CD14-positive monocyte (primary cell): ENCODE data around the gene LHX3. TPM values are rescaled to one million over a fixed set of nuclear protein-coding genes. Genes with fewer than 3 reads are reported as not detected.
A peak's percentile ranks its signal among the peaks of the same experiment; 100 is the strongest.

Experiments used
- DNase-seq, 3 donors: peaks; one replicate each; pipeline ENCODE4 v3.0.0-alpha.2; 2011 to 2022
- H2AFZ ChIP-seq: 2 replicates; pipeline ENCODE4 v1.6.0; 2012; ENCODE audit warnings: mild to moderate bottlenecking, low read depth, low read length, inconsistent platforms; ENCODE audit not compliant: insufficient read depth, poor library complexity, severe bottlenecking
- H3K27ac ChIP-seq, 2 donors: 1 replicate in 1 of 2; 2 replicates in 1 of 2; pipeline ENCODE4 v1.5.1; 2012 to 2013; ENCODE audit warnings: low read length in 2 of 2, control low read depth in 1 of 2, inconsistent platforms in 1 of 2, low read depth in 1 of 2, mild to moderate bottlenecking in 1 of 2
- H3K27me3 ChIP-seq, 2 donors: one replicate each; pipeline versions ENCODE4 v1.6.0 to v1.6.1; 2011 to 2013; ENCODE audit warnings: low read length in 2 of 2; ENCODE audit not compliant: control insufficient read depth in 2 of 2, insufficient read depth in 2 of 2
- H3K36me3 ChIP-seq, 2 donors: replicated peaks in 1 of 2; 1 replicate in 1 of 2; 2 replicates in 1 of 2; pipeline versions ENCODE4 v1.5.1 to v1.6.1; 2012 to 2013; ENCODE audit warnings: low read length in 2 of 2, control low read depth in 1 of 2, inconsistent platforms in 1 of 2, mild to moderate bottlenecking in 1 of 2; ENCODE audit not compliant: insufficient read depth in 2 of 2, control insufficient read depth in 1 of 2
- H3K4me1 ChIP-seq, 2 donors: 1 replicate in 1 of 2; 2 replicates in 1 of 2; pipeline versions ENCODE4 v1.5.1 to v1.6.1; 2012 to 2013; ENCODE audit warnings: low read length in 2 of 2, control low read depth in 1 of 2, inconsistent platforms in 1 of 2, mild to moderate bottlenecking in 1 of 2, moderate library complexity in 1 of 2; ENCODE audit not compliant: insufficient read depth in 2 of 2, control insufficient read depth in 1 of 2
- H3K4me2 ChIP-seq: replicated peaks from 2 replicates; pipeline ENCODE3; 2012; ENCODE audit warnings: low read length, moderate library complexity, mild to moderate bottlenecking; ENCODE audit not compliant: poor library complexity, severe bottlenecking; ENCODE audit errors: extremely low read depth
- H3K4me3 ChIP-seq, 3 experiments: fragments of 200-600 bp in 1 of 3; sonication (generic) in 1 of 3; replicated peaks in 1 of 3; 1 replicate in 2 of 3; 2 replicates in 1 of 3; pipeline ENCODE4 v1.5.1; 2011 to 2013; ENCODE audit warnings: low read length in 3 of 3, mild to moderate bottlenecking in 3 of 3, control low read depth in 2 of 3, low read depth in 2 of 3, inconsistent platforms in 1 of 3, moderate library complexity in 1 of 3
- H3K79me2 ChIP-seq: 2 replicates; pipeline ENCODE4 v1.6.0; 2012; ENCODE audit warnings: mild to moderate bottlenecking, control low read depth, inconsistent platforms, low read length, moderate library complexity; ENCODE audit not compliant: insufficient read depth
- H3K9ac ChIP-seq: 2 replicates; pipeline ENCODE4 v1.6.0; 2017; ENCODE audit warnings: low read length, mild to moderate bottlenecking; ENCODE audit not compliant: insufficient read depth, poor library complexity, severe bottlenecking
- H3K9me3 ChIP-seq, 2 donors: replicated peaks in 1 of 2; 1 replicate in 1 of 2; 2 replicates in 1 of 2; pipeline versions ENCODE4 v1.5.1 to v1.6.1; 2012 to 2013; ENCODE audit warnings: low read length in 2 of 2, control low read depth in 1 of 2; ENCODE audit not compliant: control insufficient read depth in 1 of 2, insufficient read depth in 1 of 2
- H4K20me1 ChIP-seq: 2 replicates; pipeline ENCODE4 v1.6.0; 2012; ENCODE audit warnings: mild to moderate bottlenecking, low read length, control low read depth, moderate library complexity; ENCODE audit not compliant: insufficient read depth
- H3K27ac Mint-ChIP-seq, 7 donors: one replicate each; pipeline ENCODE4 v1.8.0; 2020; ENCODE audit warnings: mild to moderate bottlenecking in 7 of 7, mixed read lengths in 7 of 7, moderate library complexity in 6 of 7, inconsistent platforms in 2 of 7
- H3K27me3 Mint-ChIP-seq, 3 donors: one replicate each; pipeline ENCODE4 v1.8.0; 2021 to 2022; ENCODE audit warnings: low read depth in 3 of 3, mild to moderate bottlenecking in 3 of 3, mixed read lengths in 3 of 3, moderate library complexity in 3 of 3, inconsistent platforms in 1 of 3
- H3K36me3 Mint-ChIP-seq, 2 donors: one replicate each; pipeline ENCODE4 v1.8.0; 2020; ENCODE audit warnings: mixed read lengths in 2 of 2, inconsistent platforms in 1 of 2, mild to moderate bottlenecking in 1 of 2
- H3K4me1 Mint-ChIP-seq: one replicate; pipeline ENCODE4 v1.8.0; 2020; ENCODE audit warnings: mild to moderate bottlenecking, mixed read lengths
- H3K4me3 Mint-ChIP-seq, 2 donors: one replicate each; pipeline ENCODE4 v1.8.0; 2020; ENCODE audit warnings: mild to moderate bottlenecking in 2 of 2, mixed read lengths in 2 of 2, moderate library complexity in 1 of 2
- H3K9me3 Mint-ChIP-seq, 7 donors: one replicate each; pipeline ENCODE4 v1.8.0; 2020 to 2022; ENCODE audit warnings: mixed read lengths in 7 of 7, mild to moderate bottlenecking in 6 of 7, moderate library complexity in 6 of 7, inconsistent platforms in 2 of 7
- WGBS: methylation state at CpG from one replicate; pipeline ENCODE4 v1.1.5; 2013; ENCODE audit warnings: missing lambda C conversion rate; ENCODE audit not compliant: insufficient coverage; 5-methylcytosine and 5-hydroxymethylcytosine counted together
- intact Hi-C, 2 donors: fragments of 100-400 bp; cut with micrococcal nuclease; formaldehyde crosslinking; loops; one replicate each; pipeline versions ENCODE4 v1.15.0 to v1.15.1; 2023
- polyA plus RNA-seq, 3 donors: library from polyadenylated mRNA; depleted of rRNA in 1 of 3; unstranded in 2 of 3; stranded (reverse) in 1 of 3; fragments of 300-500 nt in 2 of 3; fragments of >200 nt in 1 of 3; fragmentation: Illumina TruSeq in 2 of 3; gene quantifications; 1 replicate in 2 of 3; 2 replicates in 1 of 3; pipeline ENCODE4 v1.2.3, GENCODE V29; 2012 to 2021
- TF ChIP-seq, protein P1 (sequence below): fragments of 200-600 bp; IDR thresholded peaks from one replicate; pipeline ENCODE4 v1.8.0; 2022; ENCODE audit warnings: antibody characterized with exemption, mild to moderate bottlenecking

The LHX3 gene
- polyA plus RNA-seq, 3 donors: not detected

DNA sequence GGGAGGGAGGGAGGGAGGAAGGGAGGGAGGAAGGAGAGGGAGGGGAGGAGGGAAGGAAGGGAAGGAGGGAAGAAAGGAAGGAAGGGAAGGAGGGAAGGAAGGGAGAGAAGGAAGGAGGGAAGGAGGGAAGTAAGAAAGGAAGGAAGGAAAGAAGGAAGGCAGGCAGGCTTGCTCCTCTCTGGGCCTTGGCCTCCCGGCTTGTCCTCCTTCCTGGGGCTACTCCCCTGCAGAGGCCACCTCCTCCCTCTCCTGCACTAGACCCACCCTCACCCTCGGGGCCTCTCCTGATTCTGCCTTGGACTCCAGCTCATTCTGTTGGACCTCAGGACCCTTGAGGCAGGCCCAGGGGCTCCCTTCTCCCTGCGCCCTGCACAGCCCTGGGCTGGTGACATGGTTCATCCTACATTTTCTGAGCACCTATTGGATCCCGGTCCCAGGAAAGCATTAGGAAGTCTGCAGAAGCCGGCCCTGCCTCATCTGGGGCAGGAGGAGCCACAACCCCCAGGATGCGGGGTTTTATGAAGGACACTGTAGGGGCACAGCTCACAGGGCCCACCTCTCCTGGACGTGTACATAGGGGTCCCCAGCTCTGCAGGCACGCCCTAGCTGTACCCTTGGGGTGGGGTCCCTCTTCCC is 23.0 kb downstream of the LHX3 start:
- no peak overlapping the region for H3K4me3 ChIP-seq
- no peaks in the 10 kb centered on the region for H3K79me2 ChIP-seq
- H2AFZ ChIP-seq: no peak overlapping the region
- intact Hi-C loops: no loop called here
- H3K27ac ChIP-seq: no peak overlapping the region
- Mint-ChIP-seq H3K9me3 (no peaks in the 10 kb centered on the region), H3K27ac (no peak overlapping the region), H3K4me1 (no peaks in the 10 kb centered on the region), H3K4me3 (peak overlapping the region in 1 of 2 donors; percentile 37), H3K27me3 (peaks cover 4 to 33% (median 5%) of the 10 kb centered on the region in 3 donors), H3K36me3 (no peaks in the 10 kb centered on the region)
- no peaks in the 10 kb centered on the region for H4K20me1 ChIP-seq
- H3K9me3 ChIP-seq: no peaks in the 10 kb centered on the region
- H3K4me1 ChIP-seq: no peaks in the 10 kb centered on the region
- H3K27me3 ChIP-seq: peaks cover 0 to 4% of the 10 kb centered on the region in 2 donors
- no peak overlapping the region for H3K4me2 ChIP-seq
- TF ChIP-seq, protein P1, sequence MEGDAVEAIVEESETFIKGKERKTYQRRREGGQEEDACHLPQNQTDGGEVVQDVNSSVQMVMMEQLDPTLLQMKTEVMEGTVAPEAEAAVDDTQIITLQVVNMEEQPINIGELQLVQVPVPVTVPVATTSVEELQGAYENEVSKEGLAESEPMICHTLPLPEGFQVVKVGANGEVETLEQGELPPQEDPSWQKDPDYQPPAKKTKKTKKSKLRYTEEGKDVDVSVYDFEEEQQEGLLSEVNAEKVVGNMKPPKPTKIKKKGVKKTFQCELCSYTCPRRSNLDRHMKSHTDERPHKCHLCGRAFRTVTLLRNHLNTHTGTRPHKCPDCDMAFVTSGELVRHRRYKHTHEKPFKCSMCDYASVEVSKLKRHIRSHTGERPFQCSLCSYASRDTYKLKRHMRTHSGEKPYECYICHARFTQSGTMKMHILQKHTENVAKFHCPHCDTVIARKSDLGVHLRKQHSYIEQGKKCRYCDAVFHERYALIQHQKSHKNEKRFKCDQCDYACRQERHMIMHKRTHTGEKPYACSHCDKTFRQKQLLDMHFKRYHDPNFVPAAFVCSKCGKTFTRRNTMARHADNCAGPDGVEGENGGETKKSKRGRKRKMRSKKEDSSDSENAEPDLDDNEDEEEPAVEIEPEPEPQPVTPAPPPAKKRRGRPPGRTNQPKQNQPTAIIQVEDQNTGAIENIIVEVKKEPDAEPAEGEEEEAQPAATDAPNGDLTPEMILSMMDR: no peak
- no peak for DNase-seq
- H3K9ac ChIP-seq: no peak overlapping the region
- H3K36me3 ChIP-seq: no peaks in the 10 kb centered on the region
- 68% methylated on average over 7 of the region's 8 CpGs for WGBS

DNA sequence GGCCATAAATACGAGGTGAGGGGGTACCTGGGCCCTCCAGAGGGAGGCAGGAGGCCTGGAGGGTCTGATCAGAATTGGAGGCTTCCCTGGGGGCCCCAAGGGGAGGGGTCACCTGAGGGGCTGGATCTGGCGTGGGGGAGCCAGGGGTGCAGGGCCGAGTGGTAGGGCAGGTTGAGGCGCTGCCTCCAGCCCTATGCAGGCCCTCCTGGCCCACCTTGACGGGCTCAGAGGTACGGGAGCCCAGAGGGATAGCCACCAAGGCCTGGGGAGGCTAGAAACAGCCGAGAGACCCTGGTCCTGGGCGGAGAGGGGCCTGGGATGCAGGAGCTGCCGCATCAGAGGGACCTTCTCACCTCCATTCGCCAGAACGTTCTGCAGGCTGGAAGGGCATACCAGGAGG is 24.3 kb downstream of the LHX3 start:
- Histone ChIP-seq H2AFZ (no peak overlapping the region), H3K9me3 (no peaks in the 10 kb centered on the region), H3K4me2 (no peak overlapping the region), H3K27ac (no peak overlapping the region), H3K9ac (no peak overlapping the region), H3K27me3 (peaks cover 0 to 4% of the 10 kb centered on the region in 2 donors), H4K20me1 (no peaks in the 10 kb centered on the region), H3K4me1 (no peaks in the 10 kb centered on the region), H3K36me3 (no peaks in the 10 kb centered on the region), H3K79me2 (no peaks in the 10 kb centered on the region), H3K4me3 (no peak overlapping the region)
- no peak for DNase-seq
- TF ChIP-seq, protein P1: no peak
- no peak overlapping the region for H3K27ac Mint-ChIP-seq
- H3K27me3 Mint-ChIP-seq: peaks cover 3 to 28% (median 5%) of the 10 kb centered on the region in 3 donors
- H3K4me3 Mint-ChIP-seq: no peak overlapping the region
- no peaks in the 10 kb centered on the region for H3K4me1 Mint-ChIP-seq
- intact Hi-C loops: no loop called here
- 87% methylated on average over 8 of the region's 11 CpGs for WGBS
- no peaks in the 10 kb centered on the region for H3K36me3 Mint-ChIP-seq
- H3K9me3 Mint-ChIP-seq: no peaks in the 10 kb centered on the region
